ENCODE measurements around the gene ATP6V0D1. TPM values are rescaled to one million over a fixed set of nuclear protein-coding genes. Genes with fewer than 3 reads are reported as not detected.

ATP6V0D1 gene
- total and polyA plus RNA-seq, 2 donors = 50.0 to 92.5 TPM

DNA sequence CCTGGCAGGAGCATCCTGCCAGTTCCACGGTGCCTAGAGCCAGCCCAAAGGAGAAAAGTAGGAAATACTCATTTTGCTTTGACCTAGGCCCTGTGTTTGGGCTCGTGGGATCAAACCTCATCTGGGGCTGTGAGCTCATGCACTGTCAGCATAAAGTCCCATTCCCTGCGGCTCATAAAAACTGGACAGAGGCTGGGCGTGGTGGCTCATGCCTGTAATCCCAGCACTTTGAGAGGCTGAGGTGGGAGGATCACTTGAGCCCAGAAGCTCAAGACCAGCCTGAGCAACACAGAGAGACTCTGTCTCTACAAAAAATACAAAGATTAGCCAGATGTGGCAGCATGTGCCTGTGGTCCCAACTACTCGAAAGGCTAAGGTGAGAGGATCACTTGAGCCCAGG lies 17.9 kb downstream of the ATP6V0D1 start:
- 64% methylated on average over 5 of the region's 5 CpGs for WGBS
- no peak overlapping the region for H3K4me3 ChIP-seq (ENCODE audit: low read depth, low read length)
- H3K27ac ChIP-seq (ENCODE audit: low read depth) = no peak overlapping the region
- H3K36me3 ChIP-seq (ENCODE audit: insufficient read depth) = no peaks in the 10 kb centered on the region
- DNase-seq (ENCODE audit: extremely low spot score) = no peak
- no peaks in the 10 kb centered on the region for H3K4me1 ChIP-seq (ENCODE audit: insufficient read depth)

DNA sequence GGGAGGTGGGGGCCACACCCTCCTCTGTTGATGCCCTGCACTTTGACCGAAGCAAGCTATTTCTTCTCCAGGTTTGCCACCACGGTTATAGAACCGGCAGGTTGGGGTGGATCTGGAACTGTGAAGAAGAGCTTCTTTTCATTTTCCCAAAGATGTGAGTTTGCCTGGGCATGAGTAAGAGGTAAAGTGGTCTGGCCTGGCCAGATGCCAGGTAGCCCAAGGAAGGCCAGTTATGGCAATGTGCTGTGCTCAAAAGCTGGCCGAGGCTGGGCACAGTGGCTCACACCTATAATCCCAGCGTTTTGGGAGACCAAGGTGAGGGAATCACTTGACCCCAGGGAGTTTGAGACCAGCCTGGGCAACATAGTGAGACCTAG lies 18.7 kb downstream of the ATP6V0D1 start:
- 86% methylated on average over 5 of the region's 5 CpGs for WGBS
- no peak for DNase-seq (ENCODE audit: extremely low spot score)
- H3K4me1 ChIP-seq (ENCODE audit: insufficient read depth) = peaks cover 1% of the 10 kb centered on the region
- no peak overlapping the region for H3K27ac ChIP-seq (ENCODE audit: low read depth)
- H3K36me3 ChIP-seq (ENCODE audit: insufficient read depth) = no peaks in the 10 kb centered on the region
- no peak overlapping the region for H3K4me3 ChIP-seq (ENCODE audit: low read depth, low read length)

DNA sequence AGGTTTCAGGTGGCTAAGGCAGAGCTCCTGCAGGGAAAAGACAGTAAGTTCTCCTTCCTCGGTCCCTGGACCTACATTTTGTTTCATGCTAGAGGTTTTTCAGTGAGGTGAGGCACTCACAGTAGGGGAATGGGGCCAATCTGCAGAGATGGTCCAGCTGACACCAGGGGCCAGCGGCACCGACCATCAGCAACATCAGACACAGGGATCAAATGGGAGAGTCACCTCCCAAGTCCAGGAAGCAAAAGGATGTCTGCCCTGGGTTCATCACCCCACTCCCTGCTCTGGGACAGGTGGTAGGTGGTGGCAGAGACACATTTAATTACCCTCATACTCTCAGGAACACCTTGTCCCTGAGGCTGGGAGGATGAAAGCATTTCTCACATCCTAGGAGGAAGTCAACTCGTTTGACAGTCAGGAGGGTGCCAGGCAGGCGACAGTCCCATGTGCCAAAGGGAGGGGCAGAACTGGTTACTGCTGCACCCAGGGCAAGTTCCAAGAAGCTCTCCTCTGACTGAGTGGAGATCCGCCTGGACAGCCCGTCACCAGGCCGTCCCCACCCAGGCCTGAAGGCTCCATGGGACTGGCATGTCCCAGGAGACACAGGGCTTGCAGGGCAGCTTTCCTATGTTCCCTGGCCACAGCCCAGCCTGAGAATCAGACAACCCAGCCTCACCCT lies 19.2 kb downstream of the ATP6V0D1 start:
- H3K27ac ChIP-seq (ENCODE audit: low read depth) = no peak overlapping the region
- H3K36me3 ChIP-seq (ENCODE audit: insufficient read depth) = no peaks in the 10 kb centered on the region
- H3K4me3 ChIP-seq (ENCODE audit: low read depth, low read length) = no peak overlapping the region
- peaks cover 1% of the 10 kb centered on the region for H3K4me1 ChIP-seq (ENCODE audit: insufficient read depth)
- DNase-seq (ENCODE audit: extremely low spot score) = no peak
- WGBS = 83% methylated on average over 8 of the region's 8 CpGs

DNA sequence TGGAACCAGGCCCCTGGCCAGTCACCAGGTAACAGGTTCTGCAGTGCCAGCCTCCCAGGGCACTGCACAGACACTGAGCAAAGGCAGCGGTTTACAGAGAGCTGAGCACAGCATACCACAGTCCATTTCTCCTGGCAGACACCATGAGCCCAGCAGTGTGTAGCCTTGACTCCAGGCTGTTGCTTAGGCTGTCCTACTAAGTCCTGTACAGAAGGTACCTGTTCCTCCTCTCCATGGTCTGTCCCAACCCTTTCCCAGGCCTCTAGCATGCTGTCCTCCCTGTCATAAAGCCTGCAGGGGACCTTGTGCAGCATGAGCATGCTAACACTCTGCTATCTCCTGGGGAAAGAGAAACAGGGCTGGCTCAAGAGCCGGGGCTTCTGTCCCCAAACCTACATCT lies 20.0 kb downstream of the ATP6V0D1 start:
- 88% methylated on average over 2 of the region's 2 CpGs for WGBS
- H3K36me3 ChIP-seq (ENCODE audit: insufficient read depth) = no peaks in the 10 kb centered on the region
- DNase-seq (ENCODE audit: extremely low spot score) = no peak
- H3K4me1 ChIP-seq (ENCODE audit: insufficient read depth) = peaks cover 1% of the 10 kb centered on the region
- no peak overlapping the region for H3K27ac ChIP-seq (ENCODE audit: low read depth)
- H3K4me3 ChIP-seq (ENCODE audit: low read depth, low read length) = no peak overlapping the region

DNA sequence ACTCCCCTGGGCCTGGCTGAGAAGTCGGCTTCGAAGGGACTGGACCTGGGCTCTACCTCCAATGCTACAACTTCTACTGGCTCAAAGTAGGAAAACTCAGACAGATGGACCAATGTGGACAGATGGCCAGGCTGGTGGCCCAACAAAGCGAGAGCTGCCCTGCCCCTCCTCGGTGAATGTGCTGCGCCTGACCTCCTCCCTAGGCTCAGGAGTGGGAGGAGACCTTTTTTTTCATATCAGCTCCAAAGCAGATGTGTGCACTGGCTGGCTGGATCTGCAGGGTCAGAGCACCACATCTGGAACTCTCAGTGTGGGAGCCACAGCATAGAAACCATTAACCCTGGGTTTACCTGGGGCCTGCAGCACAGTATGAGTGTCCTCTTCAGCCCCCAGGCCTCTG lies 20.8 kb downstream of the ATP6V0D1 start:
- Histone ChIP-seq H3K36me3 (ENCODE audit: insufficient read depth) (no peaks in the 10 kb centered on the region), H3K27ac (ENCODE audit: low read depth) (no peak overlapping the region), H3K4me1 (ENCODE audit: insufficient read depth) (peaks cover 1% of the 10 kb centered on the region), H3K4me3 (ENCODE audit: low read depth, low read length) (no peak overlapping the region)
- no peak for DNase-seq (ENCODE audit: extremely low spot score)
- WGBS = 75% methylated on average over 5 of the region's 5 CpGs

DNA sequence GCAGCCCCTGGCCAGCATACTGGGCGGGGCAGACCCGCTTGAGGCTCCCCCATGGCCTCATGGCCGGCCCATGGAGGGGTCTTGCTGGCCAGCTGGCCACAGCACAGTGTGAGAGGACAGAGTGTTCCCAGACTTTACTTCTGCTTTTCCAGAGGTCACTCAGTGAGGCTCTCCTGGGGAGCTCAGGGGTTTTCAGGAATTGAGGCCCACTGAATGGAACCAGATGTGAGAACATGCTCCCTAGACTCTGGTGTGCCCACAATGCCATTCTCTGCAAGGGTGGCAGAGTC lies 21.2 kb downstream of the ATP6V0D1 start:
- H3K27ac ChIP-seq (ENCODE audit: low read depth) = no peak overlapping the region
- H3K36me3 ChIP-seq (ENCODE audit: insufficient read depth) = no peaks in the 10 kb centered on the region
- peaks cover 1% of the 10 kb centered on the region for H3K4me1 ChIP-seq (ENCODE audit: insufficient read depth)
- no peak for DNase-seq (ENCODE audit: extremely low spot score)
- H3K4me3 ChIP-seq (ENCODE audit: low read depth, low read length) = no peak overlapping the region
- WGBS = 66% methylated on average over 3 of the region's 3 CpGs

DNA sequence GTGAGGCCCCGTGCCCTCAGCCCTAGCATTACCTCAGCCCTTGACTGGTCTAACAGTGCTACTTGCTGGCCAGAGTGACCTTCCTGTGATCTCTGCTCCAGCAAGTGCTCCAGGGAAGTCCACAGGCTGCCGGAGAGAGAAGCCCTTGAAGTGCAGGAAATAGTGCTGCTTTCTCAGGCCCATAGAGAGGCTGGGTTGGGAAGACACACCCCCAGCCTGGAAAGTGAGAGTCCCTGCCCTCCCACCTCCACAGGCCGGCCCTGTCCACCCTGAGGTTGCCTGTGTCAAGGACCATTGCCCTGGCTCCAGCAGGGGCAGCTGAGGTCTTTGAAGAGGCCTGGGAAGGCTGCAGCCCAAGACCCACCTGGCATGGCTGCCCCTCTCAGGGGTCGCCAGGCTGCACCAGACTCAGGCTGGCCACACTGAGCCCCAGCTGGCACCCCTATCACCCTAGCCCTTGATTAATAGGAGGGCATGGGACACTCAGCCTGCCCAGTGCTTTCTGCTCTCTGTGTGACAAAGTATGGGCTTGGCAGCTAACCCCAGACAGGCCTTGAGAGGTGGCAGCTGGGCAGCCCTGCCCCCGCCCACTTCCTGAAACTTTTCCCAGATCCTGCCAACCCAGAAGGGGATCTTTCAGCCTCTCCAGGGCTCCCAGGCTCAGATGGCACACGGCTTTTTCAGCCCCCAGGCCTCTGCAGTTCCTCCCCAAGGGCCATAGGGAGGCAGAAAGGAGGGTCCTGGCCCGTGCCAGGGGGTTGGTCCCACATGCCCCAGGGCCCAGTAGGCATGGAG lies 21.7 kb downstream of the ATP6V0D1 start:
- Histone ChIP-seq H3K4me1 (ENCODE audit: insufficient read depth) (peaks cover 1% of the 10 kb centered on the region), H3K4me3 (ENCODE audit: low read depth, low read length) (no peak overlapping the region), H3K27ac (ENCODE audit: low read depth) (no peak overlapping the region), H3K36me3 (ENCODE audit: insufficient read depth) (no peaks in the 10 kb centered on the region)
- WGBS = 60% methylated on average over 7 of the region's 7 CpGs
- DNase-seq (ENCODE audit: extremely low spot score) = no peak

DNA sequence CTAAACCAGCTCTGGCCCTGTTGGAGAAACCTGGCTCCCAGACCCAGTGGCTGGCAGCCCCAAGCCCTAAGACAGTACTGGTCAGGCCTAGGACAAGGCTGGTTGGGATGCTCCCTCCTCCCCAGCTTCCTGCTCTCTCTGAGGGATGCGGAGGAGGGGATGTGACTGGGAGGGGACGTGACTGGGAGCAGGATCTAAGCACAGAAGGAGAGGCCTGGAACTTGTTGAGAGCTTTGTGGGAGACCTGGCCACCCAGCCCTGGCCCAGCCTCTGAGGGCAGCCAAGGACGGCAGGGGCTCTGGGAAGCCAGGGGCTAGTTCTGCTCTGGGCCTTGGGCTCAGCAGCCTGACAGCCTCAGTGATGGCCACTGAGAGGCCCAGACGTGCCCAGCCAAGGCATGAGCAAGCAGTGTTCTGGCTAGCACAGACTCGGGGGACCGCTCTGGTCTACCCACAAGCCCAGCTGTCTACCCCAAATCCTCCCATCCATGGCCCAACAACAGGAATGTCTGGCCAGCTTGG lies 22.8 kb downstream of the ATP6V0D1 start:
- no peak for DNase-seq (ENCODE audit: extremely low spot score)
- Histone ChIP-seq H3K4me3 (ENCODE audit: low read depth, low read length) (no peak overlapping the region), H3K4me1 (ENCODE audit: insufficient read depth) (peaks cover 1% of the 10 kb centered on the region), H3K36me3 (ENCODE audit: insufficient read depth) (no peaks in the 10 kb centered on the region), H3K27ac (ENCODE audit: low read depth) (no peak overlapping the region)
- 75% methylated on average over 6 of the region's 6 CpGs for WGBS

DNA sequence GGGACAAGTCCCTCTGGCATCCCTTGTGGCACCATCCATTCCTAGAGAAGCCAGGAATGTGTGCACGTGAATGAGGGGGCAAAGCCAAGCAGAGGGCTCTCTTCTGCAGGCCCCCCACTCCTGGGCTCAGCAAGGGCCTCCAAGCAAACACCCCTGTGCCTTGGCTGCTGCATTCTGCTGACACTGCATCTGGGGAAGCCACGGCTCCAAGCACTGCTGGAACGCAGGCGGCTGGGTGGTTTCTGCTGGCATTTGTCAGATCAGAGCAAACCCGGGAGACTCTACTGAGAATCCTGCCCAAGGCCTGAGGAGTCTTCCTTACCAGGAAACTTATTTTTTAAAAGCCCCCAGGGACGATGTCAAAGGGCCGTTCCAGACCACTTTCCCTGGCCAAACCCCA lies 23.3 kb downstream of the ATP6V0D1 start:
- 44% methylated on average over 7 of the region's 7 CpGs for WGBS
- no peak for DNase-seq (ENCODE audit: extremely low spot score)
- H3K4me3 ChIP-seq (ENCODE audit: low read depth, low read length) = no peak overlapping the region
- no peak overlapping the region for H3K27ac ChIP-seq (ENCODE audit: low read depth)
- no peaks in the 10 kb centered on the region for H3K36me3 ChIP-seq (ENCODE audit: insufficient read depth)
- H3K4me1 ChIP-seq (ENCODE audit: insufficient read depth) = peaks cover 1% of the 10 kb centered on the region

DNA sequence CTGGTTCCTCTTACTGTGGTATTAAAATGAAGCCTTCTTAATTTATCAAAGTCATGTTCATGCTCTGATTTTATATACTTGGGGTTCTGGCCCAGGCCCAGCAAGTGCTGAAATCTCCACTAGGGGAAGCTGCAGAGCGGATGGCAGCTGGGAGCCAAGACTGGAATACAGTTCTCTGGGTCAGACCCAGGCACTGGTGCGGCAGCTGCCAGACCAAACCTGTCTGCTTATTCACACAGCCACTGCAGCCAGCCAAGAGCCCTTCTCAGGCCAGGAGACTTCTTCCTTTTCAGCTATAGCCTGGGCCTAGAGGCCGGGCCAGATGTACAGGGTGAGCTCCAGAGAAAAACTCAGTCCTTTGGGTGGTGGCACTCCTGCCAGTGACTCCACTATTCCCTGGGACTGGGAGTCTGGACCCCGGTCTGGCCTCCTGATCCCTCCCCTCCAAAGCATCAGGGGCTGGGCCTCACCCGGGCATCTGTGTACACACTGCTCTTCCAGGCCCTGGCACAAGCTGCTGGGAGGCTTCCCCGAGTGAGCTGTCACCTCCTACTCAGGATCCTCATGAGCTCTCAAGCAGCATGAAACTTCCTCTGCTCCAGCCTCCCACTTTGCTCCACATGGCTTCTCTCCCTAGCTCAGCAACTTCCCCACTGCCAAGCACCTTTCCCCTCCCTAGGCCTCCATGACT lies 24.4 kb downstream of the ATP6V0D1 start:
- no peaks in the 10 kb centered on the region for H3K36me3 ChIP-seq (ENCODE audit: insufficient read depth)
- 35% methylated on average over 6 of the region's 6 CpGs for WGBS
- H3K27ac ChIP-seq (ENCODE audit: low read depth) = no peak overlapping the region
- no peak for DNase-seq (ENCODE audit: extremely low spot score)
- no peak overlapping the region for H3K4me3 ChIP-seq (ENCODE audit: low read depth, low read length)
- peaks cover 1% of the 10 kb centered on the region for H3K4me1 ChIP-seq (ENCODE audit: insufficient read depth)

DNA sequence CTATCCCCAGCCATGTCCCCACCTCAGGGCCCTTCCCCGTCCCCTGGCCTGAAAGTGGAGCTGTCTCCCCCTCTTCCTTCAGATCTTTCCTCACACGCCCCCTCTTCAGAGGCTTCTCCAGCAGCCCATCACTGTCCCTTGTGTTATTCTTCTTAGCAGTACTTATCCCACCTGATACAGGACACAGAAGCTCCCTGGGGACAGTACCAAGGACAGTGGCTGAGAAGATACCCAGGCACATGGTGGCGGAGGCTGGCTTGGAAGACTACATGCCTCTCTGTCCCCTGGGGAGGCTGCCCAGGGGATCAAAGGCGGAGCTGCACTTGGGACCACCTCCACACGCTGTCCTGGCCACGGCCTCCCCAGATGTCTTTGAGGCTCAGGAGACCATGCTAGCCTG lies 26.1 kb downstream of the ATP6V0D1 start:
- Histone ChIP-seq H3K36me3 (ENCODE audit: insufficient read depth) (no peaks in the 10 kb centered on the region), H3K27ac (ENCODE audit: low read depth) (no peak overlapping the region), H3K4me3 (ENCODE audit: low read depth, low read length) (no peak overlapping the region), H3K4me1 (ENCODE audit: insufficient read depth) (peaks cover 1% of the 10 kb centered on the region)
- DNase-seq (ENCODE audit: extremely low spot score) = no peak
- 91% methylated on average over 6 of the region's 6 CpGs for WGBS

DNA sequence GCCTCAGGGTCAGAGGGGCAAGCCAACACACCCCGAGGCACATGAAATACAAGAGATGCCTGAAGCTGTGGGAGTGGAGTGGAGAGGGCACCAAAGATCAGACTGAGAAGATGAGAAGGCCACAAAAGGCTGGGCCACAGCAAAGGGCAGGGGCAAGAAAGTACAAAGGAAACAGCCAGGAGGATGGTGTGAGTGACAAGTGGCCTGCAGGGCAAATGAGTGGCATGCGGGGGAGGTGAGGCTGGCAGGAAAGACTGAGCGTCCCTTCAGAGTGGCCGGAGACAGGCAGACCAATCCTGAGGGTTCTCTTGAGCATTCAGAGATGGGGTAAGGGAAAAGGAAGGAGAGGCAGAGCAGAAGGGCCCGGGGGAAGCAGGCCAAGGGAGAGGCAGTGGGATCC lies 26.9 kb downstream of the ATP6V0D1 start:
- DNase-seq (ENCODE audit: extremely low spot score) = no peak
- H3K27ac ChIP-seq (ENCODE audit: low read depth) = no peak overlapping the region
- H3K4me3 ChIP-seq (ENCODE audit: low read depth, low read length) = no peak overlapping the region
- WGBS = 88% methylated on average over 5 of the region's 5 CpGs
- H3K4me1 ChIP-seq (ENCODE audit: insufficient read depth) = peaks cover 1% of the 10 kb centered on the region
- no peaks in the 10 kb centered on the region for H3K36me3 ChIP-seq (ENCODE audit: insufficient read depth)

DNA sequence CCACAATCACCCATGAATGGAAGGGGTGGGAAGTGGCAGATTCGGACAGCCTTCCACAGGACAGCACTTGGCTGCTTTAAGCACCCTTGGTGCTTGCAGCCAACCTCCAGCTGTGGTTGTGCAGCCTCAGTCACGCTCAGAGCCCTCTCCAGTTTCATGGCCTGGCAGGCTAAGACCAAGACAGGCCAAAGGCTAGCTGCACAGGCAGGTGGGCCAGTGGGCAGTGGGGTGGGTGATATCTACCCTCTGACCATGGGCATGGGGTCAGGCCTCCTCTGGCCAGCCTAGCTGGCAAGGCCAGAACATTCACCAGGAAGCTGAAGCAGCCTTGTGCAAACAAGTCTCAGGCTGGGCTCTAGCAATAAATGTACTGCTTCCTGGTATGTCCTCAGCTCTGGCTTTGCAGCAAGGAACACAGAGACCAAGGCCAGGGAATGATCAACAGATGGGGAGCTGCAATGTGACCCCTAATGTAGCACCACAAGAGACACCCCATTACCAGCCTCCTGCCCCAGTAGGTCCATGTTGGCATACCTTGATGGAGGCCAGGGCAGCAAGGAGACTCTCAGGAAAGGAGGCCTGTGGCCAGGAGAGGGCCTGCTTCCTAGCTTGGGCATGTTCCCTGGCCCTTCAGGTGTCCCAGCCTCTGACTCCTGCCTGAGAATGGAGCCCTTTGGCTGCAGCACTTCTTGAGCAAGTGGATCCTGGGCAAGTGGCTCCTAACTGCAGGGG lies 29.1 kb downstream of the ATP6V0D1 start:
- Histone ChIP-seq H3K4me3 (ENCODE audit: low read depth, low read length) (no peak overlapping the region), H3K36me3 (ENCODE audit: insufficient read depth) (no peaks in the 10 kb centered on the region), H3K4me1 (ENCODE audit: insufficient read depth) (no peaks in the 10 kb centered on the region), H3K27ac (ENCODE audit: low read depth) (no peak overlapping the region)
- 49% methylated on average over 2 of the region's 2 CpGs for WGBS
- DNase-seq (ENCODE audit: extremely low spot score) = no peak

Data from urinary bladder (tissue), 4 donors.